ENCODE data around the gene KRTAP2-3.
"Not testable (repeated sequence)": the region's sequence is repeated elsewhere in the genome, so short reads cannot be mapped to it uniquely, and the experiment has no call there.

The KRTAP2-3 gene

GRCh38 chr17:41065829-41066624, 6.1 kb upstream of the KRTAP2-3 start, which contains the start of gene KRTAP2-4:
TSS of gene KRTAP2-4 (minus strand) at chr17:41065879. CDS start at chr17:41065845, 34 bp downstream.
- DNase-seq: peak; percentile 34 to 58

- not testable (repeated sequence) for DNase-seq
These were observed 5.2 kb upstream of the KRTAP2-3 start for GRCh38 chr17:41065016-41065689.

- DNase-seq: no peak
These were observed 4.4 kb upstream of the KRTAP2-3 start for GRCh38 chr17:41064301-41064700.

- DNase-seq: no peak
These were observed 3.5 kb upstream of the KRTAP2-3 start for GRCh38 chr17:41063449-41063848.

- DNase-seq: no peak
These were observed 2.0 kb upstream of the KRTAP2-3 start for GRCh38 chr17:41061964-41062363.

GRCh38 chr17:41059276-41060051, 450 bp downstream of the KRTAP2-3 start:
- DNase-seq: not testable (repeated sequence)

- DNase-seq: no peak
These were observed 1.2 kb downstream of the KRTAP2-3 start for GRCh38 chr17:41058741-41059140.

GRCh38 chr17:41057547-41057946, 2.4 kb downstream of the KRTAP2-3 start:
- no peak for DNase-seq

GRCh38 chr17:41055130-41055529, 4.8 kb downstream of the KRTAP2-3 start, which contains the start of gene KRTAP2-2:
TSS of gene KRTAP2-2 (minus strand) at chr17:41055230. CDS start at chr17:41055211, 19 bp downstream.
- DNase-seq: not testable (repeated sequence)

- not testable (repeated sequence) for DNase-seq
These were observed 5.4 kb downstream of the KRTAP2-3 start for GRCh38 chr17:41054556-41054955.

GRCh38 chr17:41054025-41054424, 5.9 kb downstream of the KRTAP2-3 start:
- DNase-seq: no peak

GRCh38 chr17:41052566-41052965, 7.3 kb downstream of the KRTAP2-3 start:
- DNase-seq: no peak

GRCh38 chr17:41049110-41049509, 10.8 kb downstream of the KRTAP2-3 start:
- no peak for DNase-seq

- no peak for DNase-seq
These were observed 11.5 kb downstream of the KRTAP2-3 start for GRCh38 chr17:41048441-41048840.

GRCh38 chr17:41046735-41047465, 13.0 kb downstream of the KRTAP2-3 start, which contains the start of gene KRTAP2-1:
TSS of gene KRTAP2-1 (minus strand) at chr17:41047316. CDS start at chr17:41047267, 49 bp downstream.
- DNase-seq: not testable (repeated sequence)

GRCh38 chr17:41042953-41043352, 17.0 kb downstream of the KRTAP2-3 start:
- DNase-seq: no peak

GRCh38 chr17:41040783-41041571, 18.9 kb downstream of the KRTAP2-3 start, which contains the start of gene KRTAP1-1:
TSS of gene KRTAP1-1 (minus strand) at chr17:41041450. CDS start at chr17:41041397, 53 bp downstream.
- DNase-seq: not testable (repeated sequence)

GRCh38 chr17:41037853-41038350, 22.0 kb downstream of the KRTAP2-3 start:
- DNase-seq: no peak

- not testable (repeated sequence) for DNase-seq
These were observed 25.5 kb downstream of the KRTAP2-3 start, which contains the start of gene KRTAP1-3 for GRCh38 chr17:41034346-41034935. TSS of gene KRTAP1-3 (minus strand) at chr17:41034874. CDS start at chr17:41034821, 53 bp downstream.

- no peak for DNase-seq
These were observed 30.2 kb downstream of the KRTAP2-3 start, which contains the start of gene KRTAP1-4 for GRCh38 chr17:41029633-41030245. TSS of gene KRTAP1-4 (minus strand) at chr17:41030195. CDS start at chr17:41030078, 117 bp downstream.

Data from AML-193 (cell line).